GM12878 (cell line): ENCODE results near the gene GJA4. TPM values are rescaled to one million over a fixed set of nuclear protein-coding genes. Genes with fewer than 3 reads are reported as not detected.

Experiments used
- ATAC-seq: fragments of 200-7000 bp; cut with Tn5 transposase; 3 replicates; pipeline ENCODE4 v1.9.1; 2020; ENCODE audit warnings: mild to moderate bottlenecking, moderate library complexity
- BruUV-seq: library from RNA; stranded (reverse); fragments of 400-500 nt; replicated peaks from 2 replicates; lab custom pipeline; 2021; lab: Mats Ljungman, UMichigan
- CTCF ChIA-PET: fragments of 300-600 bp; sonication (Branson Sonifier 250); formaldehyde crosslinking; extraction: SDS; loops from one replicate; lab custom pipeline; 2021; ENCODE audit warnings: inconsistent platforms; lab: Yijun Ruan, JAX
- POLR2A ChIA-PET: fragments of 350-600 bp; formaldehyde crosslinking; extraction: SDS; loops from one replicate; lab custom pipeline; 2021; ENCODE audit warnings: inconsistent platforms; lab: Charles Lee
- RAD21 ChIA-PET: fragments of 300-600 bp; sonication (Branson Sonifier 250); formaldehyde crosslinking; loops from one replicate; lab custom pipeline; 2023; ENCODE audit warnings: antibody characterized with exemption; ENCODE audit not compliant: unreplicated experiment; lab: Charles Lee
- SMC1A ChIA-PET: fragments of 300-600 bp; sonication (Branson Sonifier 250); formaldehyde crosslinking; loops from one replicate; lab custom pipeline; 2023; ENCODE audit not compliant: unreplicated experiment, uncharacterized antibody; lab: Charles Lee
- DNase-seq: peaks from one replicate; pipeline ENCODE4 v3.0.0-alpha.2; 2011; ENCODE audit warnings: low read depth, low spot score
- FAIRE-seq: peaks from 3 replicates; lab custom pipeline; 2011; peaks lifted over from hg19 to GRCh38; lab: Jason Lieb, UNC
- H2AFZ ChIP-seq: 2 replicates; pipeline ENCODE4 v1.6.0; 2011; ENCODE audit warnings: low read depth, low read length, control low read depth; ENCODE audit not compliant: control insufficient read depth
- H3K27ac ChIP-seq: 2 replicates; pipeline ENCODE4 v1.5.1; 2011; ENCODE audit warnings: control low read depth; ENCODE audit not compliant: control insufficient read depth, insufficient read depth
- H3K27me3 ChIP-seq, 2 experiments: replicated peaks in 1 of 2; 2 replicates each; pipeline versions ENCODE4 v1.6.0 to v1.6.1; 2011; ENCODE audit warnings: low read length in 1 of 2; ENCODE audit not compliant: control insufficient read depth in 2 of 2, insufficient read depth in 2 of 2
- H3K36me3 ChIP-seq, 2 experiments: 2 replicates each; pipeline ENCODE4 v1.5.1; 2011; ENCODE audit warnings: low read length in 1 of 2; ENCODE audit not compliant: control insufficient read depth in 2 of 2, insufficient read depth in 2 of 2
- H3K4me1 ChIP-seq: 2 replicates; pipeline ENCODE4 v1.6.1; 2011; ENCODE audit warnings: mild to moderate bottlenecking, low read length, moderate library complexity, mixed read lengths; ENCODE audit not compliant: control insufficient read depth, insufficient read depth
- H3K4me2 ChIP-seq: 2 replicates; pipeline ENCODE4 v1.6.0; 2011; ENCODE audit warnings: control low read depth; ENCODE audit not compliant: control insufficient read depth, insufficient read depth
- H3K4me3 ChIP-seq: fragments of 200-600 bp; sonication (generic); 2 replicates; pipeline ENCODE4 v1.5.1; 2016
- H3K79me2 ChIP-seq: 2 replicates; pipeline ENCODE4 v1.6.0; 2011; ENCODE audit warnings: low read length; ENCODE audit not compliant: control insufficient read depth, insufficient read depth
- H3K9ac ChIP-seq: 2 replicates; pipeline ENCODE4 v1.8.0; 2011; ENCODE audit warnings: low read length, control low read depth, mixed read lengths; ENCODE audit not compliant: control insufficient read depth, insufficient read depth
- H3K9me3 ChIP-seq: replicated peaks from 3 replicates; pipeline ENCODE4 v1.5.1; 2011; ENCODE audit warnings: mild to moderate bottlenecking, low read length; ENCODE audit not compliant: control insufficient read depth, insufficient read depth
- H4K20me1 ChIP-seq: 2 replicates; pipeline ENCODE4 v1.6.0; 2011; ENCODE audit not compliant: control insufficient read depth, insufficient read depth
- BCLAF1 ChIP-seq: fragments of 450-650 bp; IDR thresholded peaks from 2 replicates; pipeline ENCODE4 v1.6.1; 2017; ENCODE audit warnings: antibody characterized with exemption, mild to moderate bottlenecking, moderate library complexity
- CEBPZ ChIP-seq: fragments of 150-350 bp; IDR thresholded peaks from 2 replicates; pipeline ENCODE4 v1.6.1; 2016; ENCODE audit warnings: low read depth, low read length
- CHD4 ChIP-seq: fragments of 200-600 bp; sonication (generic); IDR thresholded peaks from 2 replicates; pipeline ENCODE4 v1.6.1; 2016; ENCODE audit warnings: mild to moderate bottlenecking
- NKRF ChIP-seq: fragments of 450-650 bp; conservative IDR thresholded peaks from 2 replicates; pipeline ENCODE4 v1.6.1; 2017; ENCODE audit warnings: mild to moderate bottlenecking, moderate library complexity
- TCF3 ChIP-seq: IDR thresholded peaks from 2 replicates; pipeline ENCODE4 v1.6.1; 2012; ENCODE audit warnings: low read depth, mild to moderate bottlenecking, low read length, borderline replicate concordance; ENCODE audit not compliant: insufficient read depth
- WGBS: methylation state at CpG from one replicate; pipeline ENCODE4 v1.1.6; 2016; ENCODE audit warnings: low lambda C conversion rate; ENCODE audit not compliant: insufficient replicate concordance, insufficient coverage; ENCODE audit errors: missing lambda C conversion rate; 5-methylcytosine and 5-hydroxymethylcytosine counted together
- in situ Hi-C: fragments of 300-500 bp; cut with MboI; formaldehyde crosslinking; loops from 9 replicates; pipeline ENCODE4 v1.14.3; 2018; ENCODE audit warnings: mixed read lengths
- intact Hi-C: fragments of 100-400 bp; cut with micrococcal nuclease; formaldehyde crosslinking; loops from one replicate; pipeline ENCODE4 v1.14.2; 2022; ENCODE audit not compliant: unreplicated experiment
- polyA plus RNA-seq, 11 experiments: library from polyadenylated mRNA; depleted of rRNA in 4 of 11; unstranded in 6 of 11; stranded (reverse) in 5 of 11; fragments of >200 nt; fragmentation: Nextera tagmentation in 4 of 11; fragmentation: Illumina TruSeq in 1 of 11; extraction: Ambion mirVana in 4 of 11; extraction: Trizol in 1 of 11; gene quantifications; 1 replicate in 1 of 11; 2 replicates in 10 of 11; pipeline versions ENCODE4 v1.2.1 to v1.2.3, GENCODE V29; 2011 to 2016; ENCODE audit warnings: inconsistent platforms in 2 of 11, missing spikeins in 2 of 11, low read depth in 1 of 11
- total RNA-seq, 4 experiments: library from RNA; depleted of rRNA in 3 of 4; stranded (reverse); fragments of >200 nt in 3 of 4; fragmentation: Illumina TruSeq in 1 of 4; extraction: Trizol in 1 of 4; gene quantifications; 2 replicates each; pipeline versions ENCODE4 v1.2.1 to v1.2.3, GENCODE V29; 2013 to 2021

GJA4 gene
- total and polyA plus RNA-seq, 10 of the 15 experiments (the other 5 are each of a cell fraction or from before 2014, with no cell fraction given): 0.09 to 0.18 TPM; not detected in 8

DNA sequence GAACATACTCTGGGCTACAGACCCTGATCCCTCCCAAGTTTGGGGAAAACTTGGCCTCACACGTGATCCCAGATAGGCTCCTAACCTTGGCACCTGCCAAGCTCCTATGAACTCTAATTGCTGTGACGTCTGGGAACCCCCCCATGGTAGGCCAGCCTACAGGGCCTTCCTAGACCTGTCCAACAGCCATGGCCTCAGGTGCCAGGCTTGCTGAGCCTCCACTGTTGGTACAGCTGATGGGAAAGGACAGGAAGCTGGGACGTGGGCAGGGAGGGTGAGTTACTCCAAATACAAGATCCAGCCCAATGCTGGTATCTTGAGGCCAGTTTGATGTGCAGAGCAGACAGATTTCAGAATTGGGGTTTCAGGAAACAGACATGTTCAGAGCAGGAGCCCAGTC, 47.6 kb downstream of the GJA4 start:
- ATAC-seq: no peak
- Histone ChIP-seq H3K36me3 (no peaks in the 10 kb centered on the region), H4K20me1 (no peaks in the 10 kb centered on the region), H3K9me3 (no peaks in the 10 kb centered on the region), H3K9ac (no peak overlapping the region), H3K79me2 (no peaks in the 10 kb centered on the region), H2AFZ (no peak overlapping the region), H3K4me3 (no peak overlapping the region), H3K4me2 (no peak overlapping the region), H3K27me3 (no peaks in the 10 kb centered on the region), H3K4me1 (no peaks in the 10 kb centered on the region), H3K27ac (no peak overlapping the region)
- TF ChIP-seq BCLAF1 (no peak), CHD4 (no peak), CEBPZ (no peak), NKRF (no peak), TCF3 (no peak)
- no peak for FAIRE-seq
- ChIA-PET CTCF (interaction anchor here (2.7 kb wide), 1 partner anchor 12 kb away, joined by 7 read pairs; no protein-coding TSS in a partner anchor), SMC1A (no interaction called here), POLR2A (no interaction called here), RAD21 (no interaction called here)
- no TSS peak for BruUV-seq
- in situ Hi-C loops (no loop called here), intact Hi-C loops (no loop called here)
- DNase-seq: no peak
- 50% methylated on average over 3 of the region's 3 CpGs for WGBS
